HG02571 (cell line): ENCODE data around the gene C1orf159.

Experiments used
- ATAC-seq: cut with Tn5 transposase; IDR thresholded peaks from one replicate; pipeline ENCODE4 v1.9.1; 2021; ENCODE audit warnings: mild to moderate bottlenecking, moderate library complexity; ENCODE audit not compliant: unreplicated experiment

The C1orf159 gene

GRCh38 chr1:1132956-1133750 lies 17.3 kb upstream of the C1orf159 start:
- ATAC-seq: no peak

GRCh38 chr1:1132042-1132950 lies 16.4 kb upstream of the C1orf159 start:
- no peak for ATAC-seq

GRCh38 chr1:1130206-1131120 lies 14.6 kb upstream of the C1orf159 start:
- ATAC-seq: no peak

- no peak for ATAC-seq
Observed at GRCh38 chr1:1129381-1129821, 13.5 kb upstream of the C1orf159 start.

- no peak for ATAC-seq
Observed at GRCh38 chr1:1128454-1129139, 12.7 kb upstream of the C1orf159 start.

- no peak for ATAC-seq
Observed at GRCh38 chr1:1127551-1128451, 11.9 kb upstream of the C1orf159 start.

- ATAC-seq: no peak
Observed at GRCh38 chr1:1125945-1126344, 10.1 kb upstream of the C1orf159 start.

GRCh38 chr1:1124786-1125642 lies 9.1 kb upstream of the C1orf159 start:
- no peak for ATAC-seq

GRCh38 chr1:1124508-1124785 lies 8.6 kb upstream of the C1orf159 start:
- ATAC-seq: no peak

- no peak for ATAC-seq
Observed at GRCh38 chr1:1123581-1124507, 8.0 kb upstream of the C1orf159 start.

GRCh38 chr1:1122981-1123480 lies 7.1 kb upstream of the C1orf159 start:
- ATAC-seq: no peak

GRCh38 chr1:1122078-1122811 lies 6.4 kb upstream of the C1orf159 start:
- ATAC-seq: peak; percentile 50

- ATAC-seq: no peak
Observed at GRCh38 chr1:1121611-1122077, 5.8 kb upstream of the C1orf159 start.

- ATAC-seq: no peak
Observed at GRCh38 chr1:1120866-1121591, 5.1 kb upstream of the C1orf159 start.

GRCh38 chr1:1120096-1120495 lies 4.2 kb upstream of the C1orf159 start:
- ATAC-seq: no peak
